ENCODE data around the gene CD160. TPM values are rescaled to one million over a fixed set of nuclear protein-coding genes. Genes with fewer than 3 reads are reported as not detected.
"Not testable (repeated sequence)": the region's sequence is repeated elsewhere in the genome, so short reads cannot be mapped to it uniquely, and the experiment has no call there.

The CD160 gene
- total RNA-seq, 1 experiment from 2014 or later: not detected

- H2BK15ac ChIP-seq (ENCODE audit: low read depth, low read length); H3K4me3 Mint-ChIP-seq; H3K27me3 ChIP-seq (ENCODE audit: insufficient read depth, low read length); H4K8ac ChIP-seq (replicated peaks; ENCODE audit: insufficient read length, low read depth, low read length); H3K23ac ChIP-seq (ENCODE audit: insufficient read length, low read depth, low read length); H3K27me3 Mint-ChIP-seq (ENCODE audit: low read depth); H3K9me3 ChIP-seq (ENCODE audit: control insufficient read depth, low read depth, low read length); H3K23me2 ChIP-seq (ENCODE audit: insufficient read length, low read depth, low read length, poor library complexity, severe bottlenecking); H3K79me1 ChIP-seq (ENCODE audit: insufficient read depth, low read depth, low read length, poor library complexity, severe bottlenecking); H3K4me1 Mint-ChIP-seq; H3K4ac ChIP-seq (ENCODE audit: low read depth, low read length); H3K4me1 ChIP-seq (ENCODE audit: insufficient read depth, low read length); H4K20me1 ChIP-seq (ENCODE audit: control insufficient read depth, insufficient read depth, insufficient read length); H2BK12ac ChIP-seq (ENCODE audit: insufficient read length, low read depth, low read length); DNase-seq; H3K27ac ChIP-seq (ENCODE audit: insufficient read length, low read depth, low read length); H3K79me2 ChIP-seq (ENCODE audit: insufficient read depth, low read length); H2AK5ac ChIP-seq (ENCODE audit: insufficient read length, low read length); H3K18ac ChIP-seq (ENCODE audit: insufficient read length, low read depth, low read length); H2BK20ac ChIP-seq (ENCODE audit: low read depth, low read length, poor library complexity, severe bottlenecking); H3T11ph ChIP-seq (ENCODE audit: low read length); H2BK120ac ChIP-seq (ENCODE audit: low read depth, low read length, poor library complexity, severe bottlenecking); H3K4me2 ChIP-seq (ENCODE audit: insufficient read depth, insufficient read length, low read length); H3K14ac ChIP-seq (ENCODE audit: insufficient read depth, low read length); H3K27ac Mint-ChIP-seq; H4K91ac ChIP-seq (ENCODE audit: insufficient read length, low read depth, low read length); H2AFZ ChIP-seq (ENCODE audit: low read length); H4K5ac ChIP-seq (ENCODE audit: insufficient read length, low read depth, low read length); H3K56ac ChIP-seq (ENCODE audit: insufficient read length, low read depth, low read length); H2BK5ac ChIP-seq (ENCODE audit: insufficient read length, low read length); H3K9ac ChIP-seq (ENCODE audit: extremely low read depth, insufficient read length, low read length): not testable (repeated sequence)
- WGBS (ENCODE audit: extremely low coverage, insufficient read length, low lambda C conversion rate): no CpG with 5 or more reads among the region's 5 CpGs
- Mint-ChIP-seq H3K36me3 (ENCODE audit: insufficient read depth in 1 of 3, low read depth in 3 of 3) (peaks cover 51 to 72% (median 63%) of the 10 kb centered on the region in 3 experiments), H3K9me3 (peaks cover 34 to 41% of the 10 kb centered on the region in 2 experiments)
Observed at GRCh38 chr1:145765585-145766360, 46.5 kb downstream of the CD160 start.

GRCh38 chr1:145766926-145767325 is 47.6 kb downstream of the CD160 start:
- H3K9ac ChIP-seq (ENCODE audit: extremely low read depth, insufficient read length, low read length); H3K27ac ChIP-seq (ENCODE audit: insufficient read length, low read depth, low read length); H3K27me3 ChIP-seq (ENCODE audit: insufficient read depth, low read length); H4K8ac ChIP-seq (replicated peaks; ENCODE audit: insufficient read length, low read depth, low read length); H2AK5ac ChIP-seq (ENCODE audit: insufficient read length, low read length); H2BK15ac ChIP-seq (ENCODE audit: low read depth, low read length); H3K23me2 ChIP-seq (ENCODE audit: insufficient read length, low read depth, low read length, poor library complexity, severe bottlenecking); H3K79me2 ChIP-seq (ENCODE audit: insufficient read depth, low read length); H3K56ac ChIP-seq (ENCODE audit: insufficient read length, low read depth, low read length); H3K4me3 Mint-ChIP-seq; H3K4me1 Mint-ChIP-seq; H3K9me3 ChIP-seq (ENCODE audit: control insufficient read depth, low read depth, low read length); H3T11ph ChIP-seq (ENCODE audit: low read length); H3K4me1 ChIP-seq (ENCODE audit: insufficient read depth, low read length); H2BK120ac ChIP-seq (ENCODE audit: low read depth, low read length, poor library complexity, severe bottlenecking); H3K14ac ChIP-seq (ENCODE audit: insufficient read depth, low read length); H3K23ac ChIP-seq (ENCODE audit: insufficient read length, low read depth, low read length); H2AFZ ChIP-seq (ENCODE audit: low read length); H3K4ac ChIP-seq (ENCODE audit: low read depth, low read length); H2BK20ac ChIP-seq (ENCODE audit: low read depth, low read length, poor library complexity, severe bottlenecking); H2BK12ac ChIP-seq (ENCODE audit: insufficient read length, low read depth, low read length); H4K91ac ChIP-seq (ENCODE audit: insufficient read length, low read depth, low read length); H3K18ac ChIP-seq (ENCODE audit: insufficient read length, low read depth, low read length); H2BK5ac ChIP-seq (ENCODE audit: insufficient read length, low read length); H3K27me3 Mint-ChIP-seq (ENCODE audit: low read depth); DNase-seq; H4K20me1 ChIP-seq (ENCODE audit: control insufficient read depth, insufficient read depth, insufficient read length); H3K79me1 ChIP-seq (ENCODE audit: insufficient read depth, low read depth, low read length, poor library complexity, severe bottlenecking); H3K27ac Mint-ChIP-seq; H4K5ac ChIP-seq (ENCODE audit: insufficient read length, low read depth, low read length); H3K4me2 ChIP-seq (ENCODE audit: insufficient read depth, insufficient read length, low read length): not testable (repeated sequence)
- H3K9me3 Mint-ChIP-seq: peaks cover 23 to 29% of the 10 kb centered on the region in 2 experiments
- H3K36me3 Mint-ChIP-seq (ENCODE audit: insufficient read depth in 1 of 3, low read depth in 3 of 3): peaks cover 49 to 71% (median 62%) of the 10 kb centered on the region in 3 experiments
- no CpG with 5 or more reads among the region's 29 CpGs for WGBS (ENCODE audit: extremely low coverage, insufficient read length, low lambda C conversion rate)
